HG03520 (cell line): Measurements from ENCODE around the gene LSP1.

Experiments
- ATAC-seq: cut with Tn5 transposase; IDR thresholded peaks from one replicate; pipeline ENCODE4 v1.9.1; 2021; ENCODE audit warnings: mild to moderate bottlenecking, moderate library complexity; ENCODE audit not compliant: unreplicated experiment

The LSP1 gene

GRCh38 chr11:1926156-1927025, 73.5 kb downstream of the LSP1 start:
- ATAC-seq, result no peak

GRCh38 chr11:1927026-1927847, 74.4 kb downstream of the LSP1 start:
- no peak for ATAC-seq

- no peak for ATAC-seq
These were observed 75.1 kb downstream of the LSP1 start for GRCh38 chr11:1927848-1928469.

GRCh38 chr11:1928470-1928890, 75.6 kb downstream of the LSP1 start:
- no peak for ATAC-seq

- ATAC-seq, result no peak
These were observed 76.1 kb downstream of the LSP1 start for GRCh38 chr11:1928891-1929541.

GRCh38 chr11:1929621-1930461, 77.0 kb downstream of the LSP1 start:
- ATAC-seq, result no peak

- no peak for ATAC-seq
These were observed 77.6 kb downstream of the LSP1 start for GRCh38 chr11:1930462-1930830.

- ATAC-seq, result no peak
These were observed 78.6 kb downstream of the LSP1 start for GRCh38 chr11:1931341-1932104.

- ATAC-seq, result no peak
These were observed 79.2 kb downstream of the LSP1 start for GRCh38 chr11:1932105-1932480.

- no peak for ATAC-seq
These were observed 79.8 kb downstream of the LSP1 start for GRCh38 chr11:1932681-1933080.

- no peak for ATAC-seq
These were observed 80.8 kb downstream of the LSP1 start for GRCh38 chr11:1933416-1934334.

GRCh38 chr11:1934335-1935155, 81.7 kb downstream of the LSP1 start:
- ATAC-seq, result no peak

GRCh38 chr11:1935156-1936071, 82.5 kb downstream of the LSP1 start:
- ATAC-seq, result no peak

GRCh38 chr11:1936072-1936780, 83.3 kb downstream of the LSP1 start:
- no peak for ATAC-seq

- no peak for ATAC-seq
These were observed 84.1 kb downstream of the LSP1 start for GRCh38 chr11:1936781-1937615.
